ENCODE data around the gene ABL2. TPM values are rescaled to one million over a fixed set of nuclear protein-coding genes. Genes with fewer than 3 reads are reported as not detected.

The ABL2 gene
- total RNA-seq, 1 experiment from 2014 or later: 27.9 TPM

DNA sequence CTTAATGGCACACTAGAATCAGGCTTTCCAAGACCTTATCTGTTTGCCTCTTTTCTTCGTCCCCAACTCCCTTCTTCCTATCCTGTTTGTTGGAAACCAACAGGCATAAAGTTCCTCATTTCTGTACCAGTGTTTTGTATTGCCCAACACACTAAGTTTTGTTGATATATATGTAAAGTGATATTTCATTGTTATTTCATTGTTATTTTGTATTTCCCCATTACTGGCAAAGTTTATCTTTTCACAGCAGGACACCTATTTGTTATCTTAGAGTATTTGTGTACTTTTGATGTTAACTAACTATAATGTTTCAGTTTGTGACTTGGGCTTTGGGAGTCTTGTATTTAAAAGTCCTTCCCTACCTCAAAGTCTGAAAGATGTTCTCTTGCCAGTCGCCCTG is 176.7 kb downstream of the ABL2 start:
- BruUV-seq (replicated peaks): no TSS peak
- TF ChIP-seq, protein P1, sequence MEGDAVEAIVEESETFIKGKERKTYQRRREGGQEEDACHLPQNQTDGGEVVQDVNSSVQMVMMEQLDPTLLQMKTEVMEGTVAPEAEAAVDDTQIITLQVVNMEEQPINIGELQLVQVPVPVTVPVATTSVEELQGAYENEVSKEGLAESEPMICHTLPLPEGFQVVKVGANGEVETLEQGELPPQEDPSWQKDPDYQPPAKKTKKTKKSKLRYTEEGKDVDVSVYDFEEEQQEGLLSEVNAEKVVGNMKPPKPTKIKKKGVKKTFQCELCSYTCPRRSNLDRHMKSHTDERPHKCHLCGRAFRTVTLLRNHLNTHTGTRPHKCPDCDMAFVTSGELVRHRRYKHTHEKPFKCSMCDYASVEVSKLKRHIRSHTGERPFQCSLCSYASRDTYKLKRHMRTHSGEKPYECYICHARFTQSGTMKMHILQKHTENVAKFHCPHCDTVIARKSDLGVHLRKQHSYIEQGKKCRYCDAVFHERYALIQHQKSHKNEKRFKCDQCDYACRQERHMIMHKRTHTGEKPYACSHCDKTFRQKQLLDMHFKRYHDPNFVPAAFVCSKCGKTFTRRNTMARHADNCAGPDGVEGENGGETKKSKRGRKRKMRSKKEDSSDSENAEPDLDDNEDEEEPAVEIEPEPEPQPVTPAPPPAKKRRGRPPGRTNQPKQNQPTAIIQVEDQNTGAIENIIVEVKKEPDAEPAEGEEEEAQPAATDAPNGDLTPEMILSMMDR (conservative IDR thresholded peaks at IDR 0.05; ENCODE audit: low read depth, low read length): no peak
- no peak for TF ChIP-seq EZH2 (IDR thresholded peaks at IDR 0.05; ENCODE audit: borderline replicate concordance, low read depth, low read length, poor library complexity, severe bottlenecking)
- intact Hi-C loops (cut with micrococcal nuclease; ENCODE audit: unreplicated experiment): no loop called here
- Histone ChIP-seq H3K4me3 (ENCODE audit: low read depth, low read length, poor library complexity, severe bottlenecking) (no peak overlapping the region), H3K9me3 (ENCODE audit: low read depth, low read length, poor library complexity, severe bottlenecking) (peaks cover 5% of the 10 kb centered on the region), H3K27me3 (replicated peaks; ENCODE audit: insufficient read depth, low read depth, low read length, poor library complexity) (no peaks in the 10 kb centered on the region), H3K4me1 (ENCODE audit: insufficient read depth, low read length, poor library complexity, severe bottlenecking) (no peaks in the 10 kb centered on the region), H3K36me3 (ENCODE audit: insufficient read depth, low read length, poor library complexity, severe bottlenecking) (peaks cover 4% of the 10 kb centered on the region), H3K27ac (ENCODE audit: low read depth, low read length, poor library complexity, severe bottlenecking) (no peak overlapping the region)
- POLR2A ChIA-PET (ENCODE audit: low non-redundant PET): no interaction called here
- CTCF ChIA-PET: no interaction called here
- DNase-seq (ENCODE audit: low spot score): no peak

Other genes starting within 250 kb of the ABL2 start
- gene FAM20B, start 203.8 kb downstream of the ABL2 start, total RNA-seq (2021): 43.3 and 46.9 TPM in 2 replicates
- 18.0 and 21.0 TPM in 2 replicates for gene TOR3A, start 147.6 kb downstream of the ABL2 start, total RNA-seq (2021)
- gene SOAT1, start 64.1 kb upstream of the ABL2 start, total RNA-seq (2021): 49.9 and 53.0 TPM in 2 replicates
- 0.85 TPM in 1 of 2 replicates, not detected in the other for gene AXDND1, start 136.3 kb upstream of the ABL2 start, total RNA-seq (2021)

Measured in A673 (cell line).